ENCODE results near the gene MRM3.

DNA sequence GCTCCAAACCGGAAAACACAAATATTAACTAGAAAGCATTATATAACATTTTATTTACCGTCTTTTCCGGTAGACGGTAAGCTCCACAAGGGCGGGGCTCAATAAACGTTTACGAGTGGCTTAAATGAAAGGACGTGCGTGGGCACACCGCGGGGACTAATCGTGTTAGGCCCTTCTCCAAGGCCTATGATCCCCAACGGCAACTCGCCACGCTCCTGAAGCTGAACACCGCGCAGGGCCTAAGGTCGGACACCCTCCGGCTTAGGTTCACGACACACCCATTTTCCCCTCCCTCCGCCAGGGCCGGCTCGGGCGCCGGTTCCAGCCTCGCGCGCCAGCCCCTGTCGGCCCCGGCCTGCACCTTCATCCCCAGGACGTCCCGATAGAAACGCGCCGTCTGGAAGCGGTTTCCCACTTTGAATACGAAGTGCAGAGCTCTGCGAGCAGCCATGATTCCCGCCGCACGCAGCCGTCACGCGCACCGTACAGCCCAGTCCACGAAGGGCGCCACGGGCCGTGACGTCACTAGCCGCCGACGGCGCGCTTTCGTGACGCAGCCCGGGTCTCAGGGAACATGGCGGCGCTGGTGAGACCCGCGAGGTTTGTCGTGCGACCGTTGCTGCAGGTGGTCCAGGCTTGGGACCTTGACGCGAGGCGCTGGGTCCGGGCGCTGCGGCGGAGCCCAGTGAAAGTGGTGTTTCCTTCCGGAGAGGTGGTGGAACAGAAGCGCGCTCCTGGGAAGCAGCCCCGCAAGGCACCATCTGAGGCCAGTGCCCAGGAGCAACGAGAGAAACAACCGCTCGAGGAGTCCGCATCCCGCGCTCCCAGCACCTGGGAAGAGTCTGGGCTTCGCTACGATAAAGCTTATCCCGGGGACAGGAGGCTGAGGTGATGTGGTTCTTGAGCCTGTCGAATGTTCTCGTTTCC is at the start of gene MRM3, which contains the start of gene GLOD4:
- TF ChIP-seq, protein P1, sequence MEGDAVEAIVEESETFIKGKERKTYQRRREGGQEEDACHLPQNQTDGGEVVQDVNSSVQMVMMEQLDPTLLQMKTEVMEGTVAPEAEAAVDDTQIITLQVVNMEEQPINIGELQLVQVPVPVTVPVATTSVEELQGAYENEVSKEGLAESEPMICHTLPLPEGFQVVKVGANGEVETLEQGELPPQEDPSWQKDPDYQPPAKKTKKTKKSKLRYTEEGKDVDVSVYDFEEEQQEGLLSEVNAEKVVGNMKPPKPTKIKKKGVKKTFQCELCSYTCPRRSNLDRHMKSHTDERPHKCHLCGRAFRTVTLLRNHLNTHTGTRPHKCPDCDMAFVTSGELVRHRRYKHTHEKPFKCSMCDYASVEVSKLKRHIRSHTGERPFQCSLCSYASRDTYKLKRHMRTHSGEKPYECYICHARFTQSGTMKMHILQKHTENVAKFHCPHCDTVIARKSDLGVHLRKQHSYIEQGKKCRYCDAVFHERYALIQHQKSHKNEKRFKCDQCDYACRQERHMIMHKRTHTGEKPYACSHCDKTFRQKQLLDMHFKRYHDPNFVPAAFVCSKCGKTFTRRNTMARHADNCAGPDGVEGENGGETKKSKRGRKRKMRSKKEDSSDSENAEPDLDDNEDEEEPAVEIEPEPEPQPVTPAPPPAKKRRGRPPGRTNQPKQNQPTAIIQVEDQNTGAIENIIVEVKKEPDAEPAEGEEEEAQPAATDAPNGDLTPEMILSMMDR (conservative IDR thresholded peaks at IDR 0.05; ENCODE audit: low read depth in 2 of 2): 0 out of 4 replicates have a peak, but pooled peaks of 1 of the 2 experiments have one; percentile 21
- TF ChIP-seq EZH2 (IDR thresholded peaks at IDR 0.05; ENCODE audit: low read depth, unreplicated experiment) (no peak), REST (IDR thresholded peaks at IDR 0.05; ENCODE audit: unreplicated experiment) (no peak), JUNB (IDR thresholded peaks at IDR 0.05; ENCODE audit: unreplicated experiment) (no peak), POLR2AphosphoS5 (IDR thresholded peaks at IDR 0.05; ENCODE audit: low read depth) (peak; percentile 98), STAT1 (IDR thresholded peaks at IDR 0.05; ENCODE audit: unreplicated experiment) (no peak), NANOG (IDR thresholded peaks at IDR 0.05; ENCODE audit: borderline replicate concordance) (no peak)
